ENCODE measurements around the gene STXBP6. TPM values are rescaled to one million over a fixed set of nuclear protein-coding genes. Genes with fewer than 3 reads are reported as not detected.

STXBP6 gene
- total and polyA plus RNA-seq, 2 of the 13 experiments (the other 11 are each of a cell fraction or from before 2014, with no cell fraction given): 35.3 to 42.8 TPM

- TF ChIP-seq GPBP1L1 (CRISPR knock-in tag; IDR thresholded peaks at IDR 0.05) (no peak), FOXC1 (CRISPR knock-in tag; IDR thresholded peaks at IDR 0.05; ENCODE audit: borderline replicate concordance) (no peak), NFAT5 (CRISPR knock-in tag; IDR thresholded peaks at IDR 0.05) (no peak), FOXK2 (IDR thresholded peaks at IDR 0.05) (no peak), TBP (CRISPR knock-in tag; IDR thresholded peaks at IDR 0.05) (no peak), SIN3B (IDR thresholded peaks at IDR 0.05; ENCODE audit: low read length) (no peak), XBP1 (CRISPR knock-in tag; IDR thresholded peaks at IDR 0.05) (no peak), ZNF766 (CRISPR knock-in tag; IDR thresholded peaks at IDR 0.05; ENCODE audit: borderline replicate concordance) (no peak), ZNF879 (CRISPR knock-in tag; IDR thresholded peaks at IDR 0.05) (no peak), PITX1 (CRISPR knock-in tag; IDR thresholded peaks at IDR 0.05) (no peak), ZNF205 (CRISPR knock-in tag; IDR thresholded peaks at IDR 0.05) (no peak), SMC3 (IDR thresholded peaks at IDR 0.05; ENCODE audit: low read length) (0 out of 2 replicates have a peak, but pooled peaks have one; percentile 5), E2F5 (CRISPR knock-in tag; conservative IDR thresholded peaks at IDR 0.05) (no peak), RCOR2 (CRISPR knock-in tag; IDR thresholded peaks at IDR 0.05) (peak; percentile 74; the same call in 1 of the 2 replicates), IRF1 (CRISPR knock-in tag; IDR thresholded peaks at IDR 0.05; ENCODE audit: low read depth) (no peak), KLF13 (CRISPR knock-in tag; IDR thresholded peaks at IDR 0.05) (no peak), CREB1 (IDR thresholded peaks at IDR 0.05) (0 out of 2 replicates have a peak, but pooled peaks have one; percentile 19), CREB1 (CRISPR knock-in tag; IDR thresholded peaks at IDR 0.05) (no peak), GABPB1 (CRISPR knock-in tag; IDR thresholded peaks at IDR 0.05) (no peak), ATRX (CRISPR knock-in tag; IDR thresholded peaks at IDR 0.05; ENCODE audit: borderline replicate concordance) (no peak), HNF4A (CRISPR knock-in tag; IDR thresholded peaks at IDR 0.05) (peak; percentile 61), CENPX (CRISPR knock-in tag; IDR thresholded peaks at IDR 0.05) (no peak), ZNF234 (CRISPR knock-in tag; conservative IDR thresholded peaks at IDR 0.05) (no peak), ATF1 (CRISPR knock-in tag; IDR thresholded peaks at IDR 0.05) (no peak; the same call in 1 of the 2 replicates), ZBTB42 (CRISPR knock-in tag; IDR thresholded peaks at IDR 0.05) (no peak), ZMYM2 (CRISPR knock-in tag; IDR thresholded peaks at IDR 0.05) (0 out of 2 replicates have a peak, but pooled peaks have one; percentile 46)
These were observed 164.5 kb downstream of the STXBP6 start (continued) for GRCh38 chr14:24885410-24885913.

Data from HepG2 (cell line).